Fibroblast of lung (primary cell): ENCODE results near the gene OR2V1.

ENCODE experiments used
- CTCF ChIP-seq, 2 donors: IDR thresholded peaks in 1 of 2; conservative IDR thresholded peaks in 1 of 2; 1 replicate in 1 of 2; 2 replicates in 1 of 2; pipeline ENCODE4 v1.5.1; 2011 to 2012; ENCODE audit warnings: low read length in 2 of 2, control low read depth in 1 of 2, inconsistent platforms in 1 of 2, low read depth in 1 of 2, mild to moderate bottlenecking in 1 of 2
- EZH2 ChIP-seq: IDR thresholded peaks from 2 replicates; pipeline ENCODE4 v1.5.1; 2012; ENCODE audit warnings: low read length, control low read depth, mild to moderate bottlenecking; ENCODE audit errors: missing control alignments

DNA sequence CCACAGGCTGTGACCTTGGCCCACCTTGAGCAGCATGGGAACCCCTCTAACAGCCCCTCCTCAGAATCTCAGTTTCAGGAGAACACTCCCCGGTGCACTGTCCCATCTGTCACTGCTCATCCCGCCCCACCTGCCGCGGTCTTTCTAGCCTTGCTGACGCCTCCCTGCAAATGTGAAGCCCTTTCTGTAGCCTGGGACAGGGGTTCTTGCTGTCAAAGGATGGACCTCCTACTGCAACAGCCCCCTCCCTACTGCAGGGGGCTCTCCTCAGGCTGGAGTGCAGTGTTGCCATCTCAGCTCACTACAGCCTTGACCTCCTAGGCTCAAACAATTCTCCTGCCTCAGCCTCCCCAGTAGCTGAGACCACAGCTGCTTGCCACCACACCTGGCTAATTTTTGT lies 20.0 kb downstream of the OR2V1 start:
- TF ChIP-seq CTCF (conservative IDR thresholded peaks at IDR 0.05 in 1 of 2, IDR thresholded peaks at IDR 0.05 in 1 of 2; ENCODE audit: low read depth in 1 of 2, low read length in 2 of 2) = no peak
- TF ChIP-seq EZH2 = no peak
